CD4-positive, CD25-positive, alpha-beta regulatory T cell (primary cell): ENCODE results near the gene DLG3. TPM values are rescaled to one million over a fixed set of nuclear protein-coding genes. Genes with fewer than 3 reads are reported as not detected.

Experiments
- ATAC-seq, 2 donors: fragments of 150-1000 bp; cut with Tn5 transposase; one replicate each; pipeline ENCODE4 v1.10.0; 2021; ENCODE audit warnings: low read depth in 2 of 2, moderate number of reproducible peaks in 2 of 2, moderate library complexity in 1 of 2
- DNase-seq, 3 donors: peaks; one replicate each; pipeline versions ENCODE4 v3.0.0 to v3.0.0-alpha.2; 2012 to 2022; ENCODE audit warnings: mixed read lengths in 1 of 3
- H3K27ac ChIP-seq: one replicate; pipeline ENCODE4 v1.7.0; 2013; ENCODE audit warnings: mild to moderate bottlenecking, low read length; ENCODE audit not compliant: insufficient read depth, poor library complexity, severe bottlenecking
- H3K27me3 ChIP-seq: one replicate; pipeline ENCODE4 v1.7.0; 2013; ENCODE audit warnings: low read length; ENCODE audit not compliant: control insufficient read depth, insufficient read depth
- H3K36me3 ChIP-seq: one replicate; pipeline ENCODE4 v1.7.0; 2013; ENCODE audit warnings: mild to moderate bottlenecking, low read length, moderate library complexity; ENCODE audit not compliant: control insufficient read depth, insufficient read depth
- H3K4me1 ChIP-seq: 2 replicates; pipeline ENCODE4 v1.7.0; 2013; ENCODE audit warnings: mild to moderate bottlenecking, low read length; ENCODE audit not compliant: insufficient read depth, control insufficient read depth, poor library complexity, severe bottlenecking
- H3K4me3 ChIP-seq: one replicate; pipeline ENCODE4 v1.7.0; 2013; ENCODE audit warnings: low read depth, mild to moderate bottlenecking, low read length, moderate library complexity
- H3K9me3 ChIP-seq, 2 experiments: 1 replicate in 1 of 2; 2 replicates in 1 of 2; pipeline ENCODE4 v1.7.0; 2013; ENCODE audit warnings: low read length in 2 of 2, mild to moderate bottlenecking in 1 of 2, moderate library complexity in 1 of 2; ENCODE audit not compliant: control insufficient read depth in 2 of 2
- H3K27ac Mint-ChIP-seq, 3 donors: one replicate each; pipeline ENCODE4 v1.8.0; 2020 to 2022; ENCODE audit warnings: mild to moderate bottlenecking in 3 of 3, mixed read lengths in 3 of 3, moderate library complexity in 2 of 3
- H3K27me3 Mint-ChIP-seq: one replicate; pipeline ENCODE4 v1.8.0; 2022; ENCODE audit warnings: mild to moderate bottlenecking, mixed read lengths
- H3K36me3 Mint-ChIP-seq: one replicate; pipeline ENCODE4 v1.8.0; 2020; ENCODE audit warnings: mixed read lengths
- H3K4me1 Mint-ChIP-seq, 4 donors: one replicate each; pipeline ENCODE4 v1.8.0; 2020 to 2022; ENCODE audit warnings: mixed read lengths in 4 of 4, mild to moderate bottlenecking in 1 of 4
- H3K4me3 Mint-ChIP-seq, 4 donors: one replicate each; pipeline ENCODE4 v1.8.0; 2020 to 2022; ENCODE audit warnings: mild to moderate bottlenecking in 4 of 4, mixed read lengths in 4 of 4, moderate library complexity in 3 of 4
- H3K9me3 Mint-ChIP-seq, 7 donors: one replicate each; pipeline ENCODE4 v1.8.0; 2020 to 2022; ENCODE audit warnings: mixed read lengths in 7 of 7, mild to moderate bottlenecking in 3 of 7, moderate library complexity in 2 of 7
- polyA plus RNA-seq, 4 donors: library from polyadenylated mRNA; unstranded; fragments of 300-500 nt; fragmentation: Illumina TruSeq; gene quantifications; one replicate each; pipeline ENCODE4 v1.2.3, GENCODE V29; 2021
- total RNA-seq: library from RNA; stranded (reverse); gene quantifications from one replicate; pipeline ENCODE4 v1.2.3, GENCODE V29; 2022

DLG3 gene
- total and polyA plus RNA-seq, 5 donors from 2014 or later: 7.3 to 20.7 (median 9.5) TPM

DNA sequence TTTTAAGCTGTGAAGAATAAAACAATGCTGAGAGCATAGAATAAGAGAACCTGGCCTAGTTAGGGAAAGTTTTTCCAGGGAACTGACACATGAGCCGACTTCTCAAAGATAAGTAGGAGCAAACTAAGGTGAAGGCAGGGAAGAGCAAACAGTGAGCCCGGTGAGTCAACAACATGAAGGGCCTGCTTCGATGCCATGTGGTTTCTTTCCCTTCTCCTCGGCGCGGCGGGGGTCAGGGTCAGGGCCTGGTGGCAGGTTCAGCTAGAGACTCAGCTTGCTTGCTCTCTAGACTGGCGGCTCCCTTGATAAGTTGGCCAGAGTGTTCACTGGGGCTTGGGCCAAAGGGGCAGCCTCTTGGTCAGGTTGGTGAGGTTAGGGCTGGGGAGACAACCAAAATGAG is 81.1 kb downstream of the DLG3 start:
- H3K9me3 ChIP-seq: no peaks in the 10 kb centered on the region
- H3K4me3 ChIP-seq: no peak overlapping the region
- Mint-ChIP-seq H3K27me3 (no peaks in the 10 kb centered on the region), H3K4me3 (no peak overlapping the region), H3K27ac (no peak overlapping the region), H3K36me3 (no peaks in the 10 kb centered on the region), H3K9me3 (peaks cover 0 to 4% (median 0%) of the 10 kb centered on the region in 7 donors), H3K4me1 (peaks cover 0 to 8% (median 0%) of the 10 kb centered on the region in 4 donors)
- no peak for ATAC-seq
- no peaks in the 10 kb centered on the region for H3K4me1 ChIP-seq
- no peak for DNase-seq
- H3K27me3 ChIP-seq: no peaks in the 10 kb centered on the region
- no peak overlapping the region for H3K27ac ChIP-seq
- H3K36me3 ChIP-seq: no peaks in the 10 kb centered on the region

- Histone ChIP-seq H3K4me1 (no peaks in the 10 kb centered on the region), H3K36me3 (no peaks in the 10 kb centered on the region), H3K9me3 (no peaks in the 10 kb centered on the region), H3K4me3 (no peak overlapping the region), H3K27ac (no peak overlapping the region), H3K27me3 (no peaks in the 10 kb centered on the region)
- Mint-ChIP-seq H3K27ac (no peak overlapping the region), H3K4me3 (no peak overlapping the region), H3K27me3 (no peaks in the 10 kb centered on the region), H3K36me3 (no peaks in the 10 kb centered on the region), H3K9me3 (peaks cover 0 to 1% (median 0%) of the 10 kb centered on the region in 7 donors), H3K4me1 (peaks cover 0 to 8% (median 0%) of the 10 kb centered on the region in 4 donors)
- DNase-seq (no peak), ATAC-seq (no peak)
These were observed 82.4 kb downstream of the DLG3 start for GRCh38 chrX:70527053-70527452.

- H3K27me3 ChIP-seq: no peaks in the 10 kb centered on the region
- H3K4me1 ChIP-seq: no peaks in the 10 kb centered on the region
- H3K27ac ChIP-seq: no peak overlapping the region
- peak in 1 of 3 donors; percentile 13 for DNase-seq
- peaks cover 0 to 1% (median 0%) of the 10 kb centered on the region in 7 donors for H3K9me3 Mint-ChIP-seq
- no peaks in the 10 kb centered on the region for H3K27me3 Mint-ChIP-seq
- H3K36me3 ChIP-seq: no peaks in the 10 kb centered on the region
- peak overlapping the region in 1 of 3 donors; percentile 60 for H3K27ac Mint-ChIP-seq
- no peak for ATAC-seq
- H3K4me3 ChIP-seq: no peak overlapping the region
- no peaks in the 10 kb centered on the region for H3K9me3 ChIP-seq
- H3K36me3 Mint-ChIP-seq: no peaks in the 10 kb centered on the region
- H3K4me3 Mint-ChIP-seq: no peak overlapping the region
- peaks cover 0 to 8% (median 0%) of the 10 kb centered on the region in 4 donors for H3K4me1 Mint-ChIP-seq
These were observed 83.1 kb downstream of the DLG3 start for GRCh38 chrX:70527610-70528345.

GRCh38 chrX:70535198-70535597 is 90.6 kb downstream of the DLG3 start:
- Mint-ChIP-seq H3K36me3 (no peaks in the 10 kb centered on the region), H3K4me1 (no peaks in the 10 kb centered on the region), H3K27me3 (peaks cover 12% of the 10 kb centered on the region), H3K9me3 (peaks cover 0 to 6% (median 0%) of the 10 kb centered on the region in 7 donors), H3K27ac (no peak overlapping the region), H3K4me3 (no peak overlapping the region)
- Histone ChIP-seq H3K4me3 (no peak overlapping the region), H3K36me3 (no peaks in the 10 kb centered on the region), H3K27me3 (no peaks in the 10 kb centered on the region), H3K9me3 (no peaks in the 10 kb centered on the region), H3K27ac (no peak overlapping the region), H3K4me1 (no peaks in the 10 kb centered on the region)
- no peak for DNase-seq
- ATAC-seq: no peak

DNA sequence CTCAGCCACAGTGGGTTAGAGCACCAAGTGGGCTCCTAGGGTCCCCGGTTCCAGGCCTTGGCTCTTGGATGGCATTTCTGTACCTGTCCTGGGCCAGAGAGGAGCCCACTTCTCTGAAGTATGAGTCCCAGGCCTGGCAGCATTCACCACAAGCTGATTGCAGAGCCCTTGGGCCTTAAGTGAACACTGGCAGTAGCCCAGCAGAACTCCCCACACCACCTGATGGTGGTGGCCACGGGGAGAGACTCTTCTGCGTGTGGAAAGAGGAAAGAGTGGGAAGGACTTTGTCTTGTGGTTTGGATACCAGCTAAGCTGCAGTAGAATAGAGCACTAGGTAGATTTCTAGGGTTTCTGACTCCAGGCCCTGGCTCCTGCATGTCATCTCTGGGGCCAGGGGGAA is 104.8 kb downstream of the DLG3 start:
- Histone ChIP-seq H3K4me3 (no peak overlapping the region), H3K4me1 (no peaks in the 10 kb centered on the region), H3K27me3 (no peaks in the 10 kb centered on the region), H3K9me3 (no peaks in the 10 kb centered on the region), H3K36me3 (no peaks in the 10 kb centered on the region), H3K27ac (no peak overlapping the region)
- Mint-ChIP-seq H3K36me3 (no peaks in the 10 kb centered on the region), H3K4me3 (no peak overlapping the region), H3K27me3 (peaks cover 9% of the 10 kb centered on the region), H3K27ac (no peak overlapping the region), H3K9me3 (no peaks in the 10 kb centered on the region), H3K4me1 (no peaks in the 10 kb centered on the region)
- ATAC-seq (no peak), DNase-seq (no peak)

DNA sequence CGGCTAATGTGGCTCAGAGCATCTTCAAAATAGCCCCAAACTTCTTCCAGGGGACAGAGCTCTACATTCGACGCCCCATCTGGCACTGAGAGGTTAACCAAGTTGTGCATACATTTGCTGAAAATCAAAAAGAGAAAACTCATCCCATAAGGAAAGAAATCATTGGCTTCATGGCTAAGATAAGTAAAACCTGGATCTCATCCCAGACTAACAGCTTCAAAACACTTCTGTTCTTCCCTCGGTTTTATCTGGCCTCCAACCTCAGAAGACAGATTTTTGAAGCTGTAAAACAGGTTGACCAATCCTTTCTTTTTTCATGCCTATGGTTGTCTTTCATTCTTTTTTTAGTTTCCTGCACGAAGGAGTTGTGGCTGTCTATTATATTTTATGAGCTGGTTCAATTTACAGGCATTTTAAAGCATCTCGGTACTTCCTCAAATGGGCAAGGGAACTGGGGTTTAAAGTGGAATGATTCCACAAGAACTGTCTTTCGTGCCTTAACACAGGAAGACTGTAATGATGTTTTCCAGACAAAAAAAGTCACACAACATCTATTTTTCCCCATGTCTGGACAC is 107.6 kb downstream of the DLG3 start:
- Histone ChIP-seq H3K27me3 (no peaks in the 10 kb centered on the region), H3K9me3 (no peaks in the 10 kb centered on the region), H3K4me3 (no peak overlapping the region), H3K4me1 (no peaks in the 10 kb centered on the region), H3K36me3 (no peaks in the 10 kb centered on the region), H3K27ac (no peak overlapping the region)
- no peak for ATAC-seq
- Mint-ChIP-seq H3K27ac (no peak overlapping the region), H3K27me3 (peaks cover 11% of the 10 kb centered on the region), H3K36me3 (no peaks in the 10 kb centered on the region), H3K4me1 (no peaks in the 10 kb centered on the region), H3K4me3 (no peak overlapping the region), H3K9me3 (no peaks in the 10 kb centered on the region)
- DNase-seq: no peak

- Mint-ChIP-seq H3K36me3 (no peaks in the 10 kb centered on the region), H3K4me1 (no peaks in the 10 kb centered on the region), H3K27me3 (peaks cover 11% of the 10 kb centered on the region), H3K4me3 (no peak overlapping the region), H3K9me3 (peaks cover 0 to 3% (median 0%) of the 10 kb centered on the region in 7 donors), H3K27ac (no peak overlapping the region)
- no peak for ATAC-seq
- Histone ChIP-seq H3K9me3 (no peaks in the 10 kb centered on the region), H3K4me3 (no peak overlapping the region), H3K4me1 (no peaks in the 10 kb centered on the region), H3K27ac (no peak overlapping the region), H3K27me3 (no peaks in the 10 kb centered on the region), H3K36me3 (no peaks in the 10 kb centered on the region)
- DNase-seq: peak in 1 of 3 donors; percentile 16
These were observed 108.9 kb downstream of the DLG3 start for GRCh38 chrX:70553516-70553915.

DNA sequence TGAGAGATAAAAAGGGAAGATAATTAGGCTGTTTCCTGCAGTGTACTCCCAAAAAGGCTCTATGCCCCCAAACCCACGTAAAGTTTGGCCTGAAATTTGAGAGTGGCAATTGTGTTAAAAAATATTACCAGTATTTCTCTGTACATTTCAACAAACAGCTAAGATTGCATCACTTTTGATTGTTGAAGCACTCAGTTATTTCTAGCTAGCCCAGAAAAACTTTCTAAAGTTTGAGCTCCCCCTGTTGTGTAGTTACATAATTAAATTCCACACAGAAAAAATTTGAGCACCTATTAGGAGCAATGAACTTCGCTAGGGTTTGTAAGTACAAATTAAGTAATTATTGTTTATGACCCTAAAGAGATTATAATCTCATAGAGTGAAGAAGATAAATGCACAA is 109.4 kb downstream of the DLG3 start:
- H3K4me1 Mint-ChIP-seq: no peaks in the 10 kb centered on the region
- H3K36me3 ChIP-seq: no peaks in the 10 kb centered on the region
- H3K4me3 Mint-ChIP-seq: no peak overlapping the region
- H3K9me3 Mint-ChIP-seq: peaks cover 0 to 6% (median 0%) of the 10 kb centered on the region in 7 donors
- no peaks in the 10 kb centered on the region for H3K36me3 Mint-ChIP-seq
- H3K27me3 ChIP-seq: no peaks in the 10 kb centered on the region
- no peaks in the 10 kb centered on the region for H3K9me3 ChIP-seq
- peak in 1 of 3 donors; percentile 8 for DNase-seq
- no peak overlapping the region for H3K4me3 ChIP-seq
- H3K27ac Mint-ChIP-seq: no peak overlapping the region
- no peak overlapping the region for H3K27ac ChIP-seq
- peaks cover 11% of the 10 kb centered on the region for H3K27me3 Mint-ChIP-seq
- no peak for ATAC-seq
- H3K4me1 ChIP-seq: no peaks in the 10 kb centered on the region
